Activated T-helper 17 cell treated with anti-CD3 and anti-CD28 coated beads, Interleukin-2, amount 50 U/mL, for 72 hours (primary cell): ENCODE data around the gene CDCA3. TPM values are rescaled to one million over a fixed set of nuclear protein-coding genes. Genes with fewer than 3 reads are reported as not detected.
A peak's percentile ranks its signal among the peaks of the same experiment; 100 is the strongest.

ENCODE experiments used
- ATAC-seq: fragments of 150-1000 bp; cut with Tn5 transposase; replicated peaks from 2 replicates; pipeline ENCODE4 v1.10.0; 2021; ENCODE audit warnings: mild to moderate bottlenecking, moderate library complexity
- H3K27ac Mint-ChIP-seq: one replicate; pipeline ENCODE4 v1.8.0; 2022; ENCODE audit warnings: mixed read lengths
- H3K27me3 Mint-ChIP-seq: one replicate; pipeline ENCODE4 v1.8.0; 2022; ENCODE audit warnings: mixed read lengths
- H3K36me3 Mint-ChIP-seq: one replicate; pipeline ENCODE4 v1.8.0; 2022; ENCODE audit warnings: low read depth, mild to moderate bottlenecking, mixed read lengths
- H3K4me1 Mint-ChIP-seq: one replicate; pipeline ENCODE4 v1.8.0; 2022; ENCODE audit warnings: mixed read lengths
- H3K4me3 Mint-ChIP-seq: one replicate; pipeline ENCODE4 v1.8.0; 2022; ENCODE audit warnings: mild to moderate bottlenecking, mixed read lengths
- H3K9me3 Mint-ChIP-seq: one replicate; pipeline ENCODE4 v1.8.0; 2022; ENCODE audit warnings: mixed read lengths
- total RNA-seq, 2 donors: library from RNA; stranded (reverse); gene quantifications; one replicate each; pipeline ENCODE4 v1.2.3, GENCODE V29; 2022

Gene CDCA3
- total RNA-seq, 2 donors from 2014 or later: 86.9 to 104 TPM

- Mint-ChIP-seq H3K36me3 (no peaks in the 10 kb centered on the region), H3K27me3 (no peaks in the 10 kb centered on the region), H3K27ac (no peak overlapping the region), H3K9me3 (peaks cover 3% of the 10 kb centered on the region), H3K4me3 (no peak overlapping the region), H3K4me1 (peaks cover 10% of the 10 kb centered on the region)
- no peak for ATAC-seq
These were observed 14.2 kb downstream of the CDCA3 start for GRCh38 chr12:6836851-6837250.

- H3K4me1 Mint-ChIP-seq: peaks cover 10% of the 10 kb centered on the region
- H3K27ac Mint-ChIP-seq: no peak overlapping the region
- H3K36me3 Mint-ChIP-seq: no peaks in the 10 kb centered on the region
- peaks cover 3% of the 10 kb centered on the region for H3K9me3 Mint-ChIP-seq
- H3K4me3 Mint-ChIP-seq: no peak overlapping the region
- no peak for ATAC-seq
- H3K27me3 Mint-ChIP-seq: no peaks in the 10 kb centered on the region
These were observed 16.2 kb downstream of the CDCA3 start for GRCh38 chr12:6834873-6835272.

GRCh38 chr12:6834254-6834653 lies 16.8 kb downstream of the CDCA3 start:
- Mint-ChIP-seq H3K4me1 (peaks cover 13% of the 10 kb centered on the region), H3K9me3 (peaks cover 3% of the 10 kb centered on the region), H3K36me3 (no peaks in the 10 kb centered on the region), H3K27ac (no peak overlapping the region), H3K4me3 (no peak overlapping the region), H3K27me3 (peaks cover under 1% of the 10 kb centered on the region)
- peak; percentile 58 for ATAC-seq

GRCh38 chr12:6833189-6833890 lies 17.7 kb downstream of the CDCA3 start:
- ATAC-seq: no peak
- Mint-ChIP-seq H3K36me3 (no peaks in the 10 kb centered on the region), H3K27me3 (peaks cover 5% of the 10 kb centered on the region), H3K4me3 (no peak overlapping the region), H3K27ac (no peak overlapping the region), H3K4me1 (peaks cover 18% of the 10 kb centered on the region), H3K9me3 (peaks cover 3% of the 10 kb centered on the region)

- Mint-ChIP-seq H3K4me3 (no peak overlapping the region), H3K27ac (no peak overlapping the region), H3K27me3 (peaks cover 13% of the 10 kb centered on the region), H3K36me3 (no peaks in the 10 kb centered on the region), H3K9me3 (peaks cover 3% of the 10 kb centered on the region), H3K4me1 (peaks cover 28% of the 10 kb centered on the region)
- ATAC-seq: no peak
These were observed 19.0 kb downstream of the CDCA3 start for GRCh38 chr12:6832125-6832524.

- Mint-ChIP-seq H3K4me3 (no peak overlapping the region), H3K27me3 (peaks cover 14% of the 10 kb centered on the region), H3K9me3 (peaks cover 3% of the 10 kb centered on the region), H3K36me3 (no peaks in the 10 kb centered on the region), H3K4me1 (peaks cover 28% of the 10 kb centered on the region), H3K27ac (no peak overlapping the region)
- no peak for ATAC-seq
These were observed 19.6 kb downstream of the CDCA3 start for GRCh38 chr12:6831450-6831995.

- Mint-ChIP-seq H3K4me3 (no peak overlapping the region), H3K36me3 (no peaks in the 10 kb centered on the region), H3K27me3 (peaks cover 14% of the 10 kb centered on the region), H3K4me1 (peaks cover 28% of the 10 kb centered on the region), H3K27ac (no peak overlapping the region), H3K9me3 (peaks cover 3% of the 10 kb centered on the region)
- no peak for ATAC-seq
These were observed 20.1 kb downstream of the CDCA3 start for GRCh38 chr12:6830999-6831398.

- Mint-ChIP-seq H3K27me3 (peaks cover 16% of the 10 kb centered on the region), H3K9me3 (peaks cover 3% of the 10 kb centered on the region), H3K4me3 (peak overlapping the region; percentile 86), H3K36me3 (no peaks in the 10 kb centered on the region), H3K4me1 (peaks cover 26% of the 10 kb centered on the region), H3K27ac (no peak overlapping the region)
- no peak for ATAC-seq
These were observed 20.7 kb downstream of the CDCA3 start for GRCh38 chr12:6830286-6830890.

GRCh38 chr12:6829536-6830220 lies 21.4 kb downstream of the CDCA3 start:
- Mint-ChIP-seq H3K9me3 (peaks cover 3% of the 10 kb centered on the region), H3K36me3 (no peaks in the 10 kb centered on the region), H3K27me3 (peaks cover 22% of the 10 kb centered on the region), H3K27ac (peak overlapping the region; percentile 72), H3K4me1 (peaks cover 28% of the 10 kb centered on the region), H3K4me3 (peak overlapping the region; percentile 86)
- no peak for ATAC-seq

GRCh38 chr12:6828781-6829535 lies 22.1 kb downstream of the CDCA3 start:
- peak overlapping the region; percentile 72 for H3K27ac Mint-ChIP-seq
- H3K36me3 Mint-ChIP-seq: no peaks in the 10 kb centered on the region
- peaks cover 24% of the 10 kb centered on the region for H3K27me3 Mint-ChIP-seq
- H3K4me1 Mint-ChIP-seq: peaks cover 22% of the 10 kb centered on the region
- H3K4me3 Mint-ChIP-seq: peak overlapping the region; percentile 86
- ATAC-seq: peak; percentile 56
- H3K9me3 Mint-ChIP-seq: no peaks in the 10 kb centered on the region

- peak within 1 kb of the TSS; percentile 86 for H3K4me3 Mint-ChIP-seq
- H3K36me3 Mint-ChIP-seq: no peaks in the 10 kb centered on the region
- H3K4me1 Mint-ChIP-seq: peaks cover 22% of the 10 kb centered on the region
- peak within 1 kb of the TSS; percentile 72 for H3K27ac Mint-ChIP-seq
- H3K9me3 Mint-ChIP-seq: no peaks in the 10 kb centered on the region
- peak; percentile 41 for ATAC-seq
- peaks cover 24% of the 10 kb centered on the region for H3K27me3 Mint-ChIP-seq
These were observed 22.9 kb downstream of the CDCA3 start, which contains the start of gene P3H3 for GRCh38 chr12:6827982-6828780. Gene P3H3, plus strand, starts transcription at chr12:6828407. Its CDS starts 34 bp downstream, at chr12:6828441.

GRCh38 chr12:6827437-6827911 lies 23.6 kb downstream of the CDCA3 start:
- no peak overlapping the region for H3K27ac Mint-ChIP-seq
- peak; percentile 46 for ATAC-seq
- peaks cover 26% of the 10 kb centered on the region for H3K27me3 Mint-ChIP-seq
- H3K4me1 Mint-ChIP-seq: peaks cover 22% of the 10 kb centered on the region
- no peaks in the 10 kb centered on the region for H3K36me3 Mint-ChIP-seq
- no peaks in the 10 kb centered on the region for H3K9me3 Mint-ChIP-seq
- H3K4me3 Mint-ChIP-seq: peak overlapping the region; percentile 66

GRCh38 chr12:6826734-6827436 lies 24.2 kb downstream of the CDCA3 start:
- Mint-ChIP-seq H3K4me3 (peak overlapping the region; percentile 66), H3K27me3 (peaks cover 26% of the 10 kb centered on the region), H3K27ac (no peak overlapping the region)

More at GRCh38 chr12:6826734-6827436, 24.2 kb downstream of the CDCA3 start:
- ATAC-seq: no peak
- Mint-ChIP-seq H3K9me3 (no peaks in the 10 kb centered on the region), H3K4me1 (peaks cover 22% of the 10 kb centered on the region), H3K36me3 (no peaks in the 10 kb centered on the region)
